Fibroblast of upper back skin (primary cell): ENCODE results near the gene ANKMY1.
"Not testable (repeated sequence)": the region's sequence is repeated elsewhere in the genome, so short reads cannot be mapped to it uniquely, and the experiment has no call there.

Source experiments
- DNase-seq: peaks from one replicate; pipeline ENCODE4 v3.0.0-alpha.2; 2013

ANKMY1 gene

GRCh38 chr2:240500561-240501423 lies 57.0 kb downstream of the ANKMY1 start:
- DNase-seq = no peak

GRCh38 chr2:240499309-240500301 lies 58.2 kb downstream of the ANKMY1 start:
- DNase-seq = no peak

DNA sequence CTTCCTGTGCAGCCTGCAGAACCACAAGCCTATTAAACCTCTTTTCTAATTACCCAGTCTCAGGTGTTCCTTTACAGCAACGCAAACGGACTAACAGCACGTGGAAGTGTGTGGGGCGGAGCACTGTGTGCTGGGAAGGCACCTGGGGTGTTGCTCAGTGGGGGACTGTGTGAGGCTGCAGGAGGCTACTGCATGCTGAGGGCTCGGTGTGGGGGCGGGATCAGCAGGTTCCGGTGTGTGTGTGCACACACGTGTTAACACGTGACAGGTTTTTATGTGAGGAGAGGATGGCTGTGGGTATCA lies 58.9 kb downstream of the ANKMY1 start:
- DNase-seq = no peak

GRCh38 chr2:240498171-240498957 lies 59.4 kb downstream of the ANKMY1 start:
- no peak for DNase-seq

DNA sequence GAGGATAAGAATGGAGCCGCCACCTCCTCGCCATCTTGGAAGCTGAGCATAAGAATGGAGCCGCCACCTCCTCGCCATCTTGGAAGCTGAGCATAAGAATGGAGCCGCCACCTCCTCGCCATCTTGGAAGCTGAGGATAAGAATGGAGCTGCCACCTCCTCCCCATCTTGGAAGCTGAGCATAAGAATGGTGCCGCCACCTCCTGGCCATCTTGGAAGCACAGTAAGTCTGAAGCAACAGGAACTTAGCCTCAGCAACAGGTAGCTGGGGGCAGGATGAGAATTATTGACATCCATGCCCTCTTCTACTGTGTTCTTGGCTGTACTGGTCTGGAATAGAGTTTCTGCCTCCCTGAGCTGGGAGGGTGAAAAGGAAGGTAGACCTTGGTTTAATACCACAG lies 60.7 kb downstream of the ANKMY1 start:
- not testable (repeated sequence) for DNase-seq

DNA sequence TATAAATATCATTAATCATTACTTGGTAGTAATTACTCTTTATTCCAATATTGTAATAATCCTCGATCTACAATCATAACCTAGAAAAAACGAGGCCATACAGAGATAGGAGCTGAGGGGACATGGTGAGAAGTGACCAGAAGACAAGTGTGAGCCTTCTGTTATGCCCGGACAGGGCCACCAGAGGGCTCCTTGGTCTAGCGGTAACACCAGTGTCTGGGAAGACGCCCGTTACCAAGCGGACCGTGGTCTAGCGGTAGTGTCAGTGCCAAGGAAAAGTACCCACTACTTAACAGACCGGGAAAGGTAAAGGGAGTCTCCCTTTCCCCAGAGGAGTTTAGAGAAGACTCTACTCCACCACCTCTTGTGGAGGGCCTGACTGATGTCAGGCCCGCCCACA lies 62.8 kb downstream of the ANKMY1 start:
- DNase-seq = not testable (repeated sequence)

- DNase-seq = no peak
Measured at GRCh38 chr2:240494194-240494793, 63.5 kb downstream of the ANKMY1 start.

DNA sequence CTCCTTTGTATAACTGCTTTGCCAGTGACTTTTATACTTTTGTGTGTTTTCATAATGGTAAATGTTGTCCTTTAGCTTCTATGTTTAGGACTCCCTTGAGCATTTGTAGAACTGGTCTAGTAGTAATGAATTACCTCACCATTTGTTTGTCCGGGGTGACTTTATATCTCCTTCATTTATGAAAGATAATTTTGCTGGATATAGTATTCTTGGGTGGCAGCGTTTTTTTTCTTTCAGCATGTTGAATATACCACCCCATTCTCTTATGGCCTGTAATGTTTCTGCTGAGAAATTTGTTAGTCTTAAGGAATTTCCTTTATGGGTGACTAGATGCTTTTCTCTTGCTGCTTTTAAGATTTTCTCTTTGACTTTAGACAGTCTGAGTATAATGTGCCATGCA lies 66.3 kb downstream of the ANKMY1 start:
- no peak for DNase-seq

GRCh38 chr2:240482141-240482540 lies 75.6 kb downstream of the ANKMY1 start:
- no peak for DNase-seq

GRCh38 chr2:240481720-240482119 lies 76.1 kb downstream of the ANKMY1 start:
- DNase-seq = no peak

- no peak for DNase-seq
Measured at GRCh38 chr2:240480834-240481623, 76.8 kb downstream of the ANKMY1 start.

GRCh38 chr2:240479111-240479501 lies 78.7 kb downstream of the ANKMY1 start:
- DNase-seq = no peak

GRCh38 chr2:240478346-240479110 lies 79.3 kb downstream of the ANKMY1 start:
- no peak for DNase-seq

DNA sequence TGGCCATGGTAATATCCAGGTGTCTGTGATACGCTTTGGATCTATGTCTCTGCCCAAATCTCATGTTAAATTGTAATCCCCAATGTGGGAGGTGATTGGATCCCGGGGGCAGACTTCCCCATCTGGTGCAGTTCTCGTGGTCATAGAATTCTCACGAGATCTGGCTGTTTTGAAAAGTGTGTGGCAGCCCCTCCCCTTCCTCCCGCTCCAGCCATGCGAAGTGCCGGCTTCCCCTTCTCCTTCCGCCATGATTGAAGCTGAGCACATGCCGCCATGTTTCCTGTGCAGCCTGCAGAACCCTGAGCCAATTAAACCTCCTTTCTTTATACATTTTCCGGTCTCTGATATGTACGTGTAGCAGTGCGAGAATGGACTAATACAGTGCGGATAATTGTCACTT lies 79.9 kb downstream of the ANKMY1 start:
- no peak for DNase-seq

- no peak for DNase-seq
Measured at GRCh38 chr2:240473211-240473610, 84.6 kb downstream of the ANKMY1 start.

DNA sequence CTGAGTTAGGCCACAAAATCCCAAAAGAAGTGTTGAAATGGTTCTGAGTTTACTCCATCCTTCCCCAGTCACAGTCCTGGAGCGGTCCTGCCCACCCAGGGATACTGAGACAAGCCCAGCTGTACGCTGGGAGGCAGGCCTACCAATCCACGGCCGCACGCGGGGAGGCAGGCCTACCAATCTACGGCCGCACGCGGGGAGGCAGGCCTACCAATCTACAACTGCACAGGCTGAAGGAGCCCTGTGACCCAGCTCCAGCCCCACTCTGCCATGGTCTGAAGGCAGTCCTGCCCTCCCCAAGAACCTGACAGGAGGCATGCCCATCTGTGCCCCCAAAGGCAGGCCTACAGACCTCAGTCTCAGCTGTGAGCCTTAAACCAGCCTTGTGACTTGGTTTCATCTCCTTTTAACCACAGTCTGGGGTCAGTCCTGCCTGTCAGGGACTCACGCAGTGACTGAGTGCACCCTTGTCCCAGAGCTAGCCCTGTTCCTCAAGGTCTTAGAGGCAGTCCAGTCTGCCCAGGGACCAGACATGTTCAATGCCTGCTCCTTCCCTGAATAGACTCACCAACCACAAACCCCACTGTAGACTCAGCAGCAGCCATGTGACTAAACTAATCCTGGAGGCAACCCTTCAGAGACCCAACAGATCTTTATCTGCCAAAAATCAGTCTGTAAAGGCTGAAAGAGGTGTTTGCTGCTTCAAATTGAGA lies 85.6 kb downstream of the ANKMY1 start:
- DNase-seq = no peak

DNA sequence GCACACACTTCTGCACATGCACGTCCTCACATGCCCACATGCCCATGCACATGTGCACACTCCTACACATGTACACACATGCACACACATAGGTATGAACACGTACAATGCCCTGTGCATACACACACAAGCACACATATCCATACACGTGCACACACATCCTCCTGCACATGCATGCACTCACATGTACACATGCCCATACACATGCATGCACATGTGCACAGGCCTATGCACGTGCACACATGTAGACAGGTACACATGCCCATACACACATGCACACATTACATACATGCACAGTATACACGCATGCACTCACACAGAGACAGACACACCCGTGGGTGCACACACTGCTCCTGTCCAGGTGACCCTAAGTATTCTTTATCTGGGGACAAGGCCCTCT lies 88.0 kb downstream of the ANKMY1 start:
- no peak for DNase-seq

DNA sequence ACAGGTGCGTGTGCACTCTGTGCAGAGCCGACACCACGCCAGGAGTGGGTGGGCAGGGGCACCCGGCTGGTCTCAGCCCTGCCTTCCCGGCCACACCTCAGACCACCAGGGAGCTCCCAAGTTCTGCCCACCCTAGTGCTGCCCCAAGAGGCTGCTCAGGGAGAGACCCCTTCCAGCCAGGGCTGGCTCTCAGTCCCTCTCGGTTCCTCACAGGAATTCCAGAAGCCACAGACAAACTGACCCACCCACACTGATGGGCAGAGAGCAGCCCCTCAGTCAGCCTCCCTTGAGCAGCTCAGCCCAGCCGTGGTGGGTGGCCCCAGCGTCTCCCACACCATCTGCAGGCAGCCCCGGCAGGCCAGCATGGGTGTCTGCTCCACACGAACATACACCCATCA lies 88.5 kb downstream of the ANKMY1 start:
- DNase-seq = no peak

GRCh38 chr2:240468303-240469238 lies 89.2 kb downstream of the ANKMY1 start:
- DNase-seq = no peak
